H1 (cell line): ENCODE results near the gene PARG. TPM values are rescaled to one million over a fixed set of nuclear protein-coding genes. Genes with fewer than 3 reads are reported as not detected.

Experiments
- CTCF ChIA-PET: fragments of 300-600 bp; sonication (Branson Sonifier 250); formaldehyde crosslinking; loops from one replicate; lab custom pipeline; 2021; ENCODE audit not compliant: partially characterized antibody; lab: Charles Lee
- POLR2A ChIA-PET: fragments of 300-600 bp; sonication (Branson Sonifier 250); formaldehyde crosslinking; loops from one replicate; lab custom pipeline; 2021; ENCODE audit warnings: inconsistent platforms; ENCODE audit not compliant: partially characterized antibody; lab: Charles Lee
- DNase-seq, 2 experiments: peaks; one replicate each; pipeline versions ENCODE4 v3.0.0 to v3.0.0-alpha.2; 2010 to 2022; ENCODE audit warnings: low spot score in 2 of 2, low read depth in 1 of 2, mixed read lengths in 1 of 2
- FAIRE-seq: peaks from 2 replicates; lab custom pipeline; 2011; peaks lifted over from hg19 to GRCh38; lab: Jason Lieb, UNC
- H2AFZ ChIP-seq: 2 replicates; pipeline ENCODE4 v1.8.1; 2012; ENCODE audit warnings: low read length, inconsistent platforms
- H2AK5ac ChIP-seq: 2 replicates; pipeline ENCODE4 v1.6.1; 2013; ENCODE audit warnings: low read depth, low read length
- H2BK120ac ChIP-seq: replicated peaks from 2 replicates; pipeline ENCODE3; 2013; ENCODE audit warnings: low read depth, low read length, inconsistent platforms
- H2BK12ac ChIP-seq: 2 replicates; pipeline ENCODE4 v1.6.1; 2013; ENCODE audit warnings: low read depth, low read length
- H2BK15ac ChIP-seq: 2 replicates; pipeline ENCODE4 v1.6.1; 2013; ENCODE audit warnings: low read length
- H2BK20ac ChIP-seq: 2 replicates; pipeline ENCODE4 v1.6.1; 2013; ENCODE audit warnings: low read length
- H2BK5ac ChIP-seq: 2 replicates; pipeline ENCODE4 v1.6.1; 2013; ENCODE audit warnings: low read depth, low read length
- H3K14ac ChIP-seq: 2 replicates; pipeline ENCODE4 v1.6.1; 2013; ENCODE audit warnings: inconsistent platforms; ENCODE audit not compliant: insufficient read length
- H3K18ac ChIP-seq: 2 replicates; pipeline ENCODE4 v1.6.1; 2013; ENCODE audit warnings: low read length; ENCODE audit errors: extremely low read depth
- H3K23ac ChIP-seq: 2 replicates; pipeline ENCODE4 v1.6.1; 2013; ENCODE audit warnings: inconsistent platforms; ENCODE audit not compliant: insufficient read length
- H3K23me2 ChIP-seq: 2 replicates; pipeline ENCODE4 v1.6.1; 2013; ENCODE audit warnings: low read depth, low read length
- H3K27ac ChIP-seq: 2 replicates; pipeline ENCODE4 v1.6.1; 2011; ENCODE audit warnings: low read depth, low read length, inconsistent platforms
- H3K27me3 ChIP-seq, 4 experiments: replicated peaks in 1 of 4; 1 replicate in 1 of 4; 2 replicates in 3 of 4; pipeline versions ENCODE4 v1.6.1 to v1.8.1; 2011 to 2013; ENCODE audit warnings: low read length in 3 of 4, mild to moderate bottlenecking in 3 of 4, inconsistent platforms in 2 of 4, mixed read lengths in 2 of 4, moderate library complexity in 1 of 4; ENCODE audit not compliant: control insufficient read depth in 3 of 4, insufficient read depth in 3 of 4; ENCODE audit errors: extremely low read depth in 1 of 4
- H3K36me3 ChIP-seq, 4 experiments: 2 replicates each; pipeline versions ENCODE4 v1.6.1 to v1.8.1; 2011 to 2013; ENCODE audit warnings: mild to moderate bottlenecking in 4 of 4, low read length in 3 of 4, moderate library complexity in 2 of 4, control low read depth in 1 of 4, inconsistent platforms in 1 of 4; ENCODE audit not compliant: insufficient read depth in 4 of 4, control insufficient read depth in 2 of 4
- H3K4ac ChIP-seq: replicated peaks from 2 replicates; pipeline ENCODE3; 2013; ENCODE audit warnings: low read length, low read depth, mixed read lengths, inconsistent platforms; ENCODE audit not compliant: insufficient read length
- H3K4me1 ChIP-seq, 4 experiments: replicated peaks in 1 of 4; 1 replicate in 1 of 4; 2 replicates in 3 of 4; pipeline versions ENCODE4 v1.6.1 to v1.8.1; 2011 to 2013; ENCODE audit warnings: low read length in 3 of 4, inconsistent platforms in 2 of 4, mixed read lengths in 1 of 4; ENCODE audit not compliant: insufficient read depth in 4 of 4, control insufficient read depth in 3 of 4
- H3K4me2 ChIP-seq, 2 experiments: 2 replicates each; pipeline versions ENCODE4 v1.6.1 to v1.8.1; 2011 to 2013; ENCODE audit warnings: low read depth in 2 of 2, low read length in 2 of 2, control low read depth in 1 of 2, inconsistent platforms in 1 of 2, mild to moderate bottlenecking in 1 of 2; ENCODE audit not compliant: insufficient read depth in 1 of 2
- H3K4me3 ChIP-seq, 4 experiments: fragments of 200-600, 300-600 bp in 1 of 4; sonication (generic), shearing (Covaris generic), sonication (Bioruptor Twin) in 1 of 4; 2 replicates each; pipeline versions ENCODE4 v1.5.1 to v1.8.1; 2011 to 2016; ENCODE audit warnings: low read length in 4 of 4, low read depth in 3 of 4, control low read depth in 2 of 4, inconsistent platforms in 2 of 4, mild to moderate bottlenecking in 2 of 4, mixed read lengths in 1 of 4, moderate library complexity in 1 of 4; ENCODE audit not compliant: insufficient read depth in 2 of 4; ENCODE audit errors: extremely low read depth in 1 of 4
- H3K56ac ChIP-seq: replicated peaks from 2 replicates; pipeline ENCODE3; 2013; ENCODE audit warnings: low read depth, mild to moderate bottlenecking, mixed read lengths, low read length, inconsistent platforms; ENCODE audit not compliant: insufficient read length
- H3K79me1 ChIP-seq: 2 replicates; pipeline ENCODE4 v1.6.1; 2013; ENCODE audit warnings: low read depth, low read length, control low read depth
- H3K79me2 ChIP-seq, 2 experiments: 2 replicates each; pipeline versions ENCODE4 v1.6.1 to v1.8.1; 2012 to 2013; ENCODE audit warnings: low read length in 2 of 2, mild to moderate bottlenecking in 2 of 2, inconsistent platforms in 1 of 2; ENCODE audit not compliant: insufficient read depth in 2 of 2, control insufficient read depth in 1 of 2
- H3K9ac ChIP-seq, 4 experiments: replicated peaks in 1 of 4; 1 replicate in 1 of 4; 2 replicates in 3 of 4; pipeline versions ENCODE4 v1.6.1 to v1.8.1; 2011 to 2013; ENCODE audit warnings: low read depth in 3 of 4, low read length in 3 of 4, control low read depth in 2 of 4, mild to moderate bottlenecking in 2 of 4, moderate library complexity in 2 of 4, inconsistent platforms in 1 of 4; ENCODE audit errors: extremely low read depth in 1 of 4
- H3K9me3 ChIP-seq, 2 experiments: 2 replicates each; pipeline versions ENCODE4 v1.6.1 to v1.8.1; 2012 to 2013; ENCODE audit warnings: mild to moderate bottlenecking in 2 of 2, moderate library complexity in 2 of 2, control low read depth in 1 of 2, inconsistent platforms in 1 of 2, low read depth in 1 of 2, low read length in 1 of 2, mixed read lengths in 1 of 2; ENCODE audit not compliant: insufficient read depth in 2 of 2
- H4K20me1 ChIP-seq, 2 experiments: replicated peaks in 1 of 2; 2 replicates each; pipeline versions ENCODE3 to v1.8.1; 2011 to 2013; ENCODE audit warnings: inconsistent platforms in 2 of 2, low read length in 2 of 2, mild to moderate bottlenecking in 1 of 2; ENCODE audit not compliant: insufficient read depth in 2 of 2, control insufficient read depth in 1 of 2
- H4K5ac ChIP-seq: 2 replicates; pipeline ENCODE4 v1.6.1; 2013; ENCODE audit warnings: low read length, low read depth, mixed read lengths, inconsistent platforms; ENCODE audit not compliant: insufficient read length
- H4K8ac ChIP-seq: 2 replicates; pipeline ENCODE4 v1.8.0; 2013; ENCODE audit warnings: mild to moderate bottlenecking, moderate library complexity, low read length, inconsistent platforms; ENCODE audit not compliant: insufficient read depth; ENCODE audit errors: extremely low read depth
- H4K91ac ChIP-seq: replicated peaks from 2 replicates; pipeline ENCODE3; 2013; ENCODE audit warnings: low read length, mixed read lengths, inconsistent platforms; ENCODE audit not compliant: insufficient read length
- CBX8 ChIP-seq: fragments of 300-800, 300-1000 bp; sonication (generic); IDR thresholded peaks from 2 replicates; pipeline ENCODE4 v1.7.1; 2016; ENCODE audit warnings: low read depth, low read length, borderline replicate concordance
- EP300 ChIP-seq, 2 experiments: IDR thresholded peaks; 1 replicate in 1 of 2; 2 replicates in 1 of 2; pipeline ENCODE4 v1.6.1; 2011 to 2012; ENCODE audit warnings: low read depth in 2 of 2, low read length in 2 of 2, mild to moderate bottlenecking in 2 of 2, borderline replicate concordance in 1 of 2, inconsistent platforms in 1 of 2, moderate library complexity in 1 of 2
- GABPA ChIP-seq: IDR thresholded peaks from 2 replicates; pipeline ENCODE4 v1.6.1; 2011; ENCODE audit warnings: mild to moderate bottlenecking, low read length, moderate library complexity, borderline replicate concordance; ENCODE audit not compliant: insufficient read depth
- GTF2F1 ChIP-seq: IDR thresholded peaks from 2 replicates; pipeline ENCODE4 v1.6.1; 2012; ENCODE audit warnings: low read depth, low read length, improper control_type of control experiment, borderline replicate concordance
- HDAC2 ChIP-seq, 2 experiments: fragments of 300-600 bp in 1 of 2; sonication (generic) in 1 of 2; IDR thresholded peaks; 2 replicates each; pipeline ENCODE4 v1.6.1; 2011 to 2012; ENCODE audit warnings: low read depth in 2 of 2, low read length in 2 of 2, mild to moderate bottlenecking in 2 of 2, moderate library complexity in 2 of 2, borderline replicate concordance in 1 of 2, inconsistent platforms in 1 of 2
- KDM1A ChIP-seq: fragments of 200-600, 300-600 bp; sonication (generic); IDR thresholded peaks from 2 replicates; pipeline ENCODE4 v1.7.1; 2016; ENCODE audit warnings: mild to moderate bottlenecking, low read length, borderline replicate concordance
- KDM4A ChIP-seq: IDR thresholded peaks from one replicate; pipeline ENCODE4 v1.7.1; 2012; ENCODE audit warnings: low read depth, mild to moderate bottlenecking, moderate library complexity, low read length, inconsistent platforms; ENCODE audit not compliant: severe bottlenecking
- POLR2AphosphoS5 ChIP-seq: IDR thresholded peaks from 2 replicates; pipeline ENCODE4 v1.6.1; 2011; ENCODE audit warnings: low read depth, low read length
- SIX5 ChIP-seq: IDR thresholded peaks from 2 replicates; pipeline ENCODE4 v1.6.1; 2011; ENCODE audit warnings: mild to moderate bottlenecking, low read depth, low read length
- TBP ChIP-seq: IDR thresholded peaks from 2 replicates; pipeline ENCODE4 v1.6.1; 2011; ENCODE audit warnings: low read depth, low read length, improper control_type of control experiment
- TCF12 ChIP-seq: IDR thresholded peaks from 2 replicates; pipeline ENCODE4 v1.6.1; 2011; ENCODE audit warnings: low read depth, mild to moderate bottlenecking, low read length
- ZNF274 ChIP-seq: IDR thresholded peaks from 2 replicates; pipeline ENCODE4 v1.7.0; 2012; ENCODE audit warnings: low read length, borderline replicate concordance; ENCODE audit errors: extremely low read depth
- WGBS, 2 experiments: shearing (Covaris generic) in 1 of 2; methylation state at CpG; one replicate each; pipeline versions ENCODE4 v1.1.6 to v1.1.7; 2013 to 2015; ENCODE audit warnings: low lambda C conversion rate in 2 of 2, mixed read lengths in 2 of 2, inconsistent platforms in 1 of 2, low coverage in 1 of 2, missing lambda C conversion rate in 1 of 2; ENCODE audit not compliant: insufficient replicate concordance in 2 of 2, insufficient coverage in 1 of 2, insufficient read length in 1 of 2; ENCODE audit errors: extremely low coverage in 1 of 2, missing lambda C conversion rate in 1 of 2; 5-methylcytosine and 5-hydroxymethylcytosine counted together
- polyA plus RNA-seq, 7 experiments: library from polyadenylated mRNA; depleted of rRNA in 3 of 7; stranded (reverse) in 5 of 7; unstranded in 2 of 7; fragments of >200 nt in 5 of 7; fragments of 200-250 nt in 2 of 7; gene quantifications; 1 replicate in 5 of 7; 2 replicates in 1 of 7; 4 replicates in 1 of 7; pipeline versions ENCODE4 v1.2.1 to v1.2.3, GENCODE V29; 2011 to 2013; ENCODE audit warnings: missing spikeins in 2 of 7, mixed read lengths in 2 of 7
- total RNA-seq: library from RNA; stranded (reverse); fragmentation: NEBNext Ultra II Directional; extraction: Animal tissue kit (Norgen Biotek cat#: 25700); gene quantifications from 2 replicates; pipeline ENCODE4 v1.2.1, GENCODE V29; 2021
- TF ChIP-seq, protein P1 (sequence below): IDR thresholded peaks from 2 replicates; pipeline ENCODE4 v1.6.1; 2012; ENCODE audit warnings: low read length, inconsistent platforms

The PARG gene
- total and polyA plus RNA-seq, 2 of the 8 experiments (the other 6 are each of a cell fraction or from before 2014, with no cell fraction given), result 13.3 to 56.2 TPM

DNA sequence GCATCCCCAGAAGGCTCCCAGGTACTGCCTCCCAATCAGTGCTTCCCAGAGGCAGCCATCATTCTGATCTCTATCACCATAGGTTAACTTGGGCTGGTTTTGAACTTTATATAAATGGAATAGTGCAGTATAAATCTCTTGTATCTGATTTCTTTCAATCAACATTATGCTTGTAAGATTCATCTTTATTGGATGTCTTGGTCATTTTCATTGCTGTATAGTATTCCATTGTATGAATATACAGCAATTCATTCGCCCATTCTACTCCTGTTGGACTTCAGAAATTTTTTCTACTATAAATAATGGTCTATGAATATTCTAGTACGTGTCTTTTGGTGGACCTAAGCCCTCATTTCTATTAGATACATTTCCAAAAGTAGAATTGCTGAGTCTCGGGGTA is 163.6 kb downstream of the PARG start:
- Histone ChIP-seq H2BK15ac (no peak overlapping the region), H4K5ac (no peak overlapping the region), H3K56ac (no peak overlapping the region), H3K23ac (no peak overlapping the region), H3K4me1 (no peaks in the 10 kb centered on the region), H3K4ac (no peak overlapping the region), H2AFZ (no peak overlapping the region), H2BK12ac (no peak overlapping the region), H4K8ac (no peak overlapping the region), H3K27ac (no peak overlapping the region), H2BK120ac (no peak overlapping the region), H3K14ac (no peak overlapping the region), H3K9ac (no peak overlapping the region), H3K4me2 (no peak overlapping the region), H3K18ac (no peak overlapping the region), H4K20me1 (peaks cover 0 to 2% of the 10 kb centered on the region in 2 experiments), H4K91ac (no peak overlapping the region), H3K79me2 (no peaks in the 10 kb centered on the region), H3K9me3 (no peaks in the 10 kb centered on the region), H3K79me1 (no peaks in the 10 kb centered on the region), H2BK20ac (no peak overlapping the region), H2AK5ac (no peak overlapping the region), H3K36me3 (no peaks in the 10 kb centered on the region), H3K4me3 (no peak overlapping the region), H2BK5ac (no peak overlapping the region), H3K27me3 (no peaks in the 10 kb centered on the region), H3K23me2 (no peaks in the 10 kb centered on the region)
- DNase-seq (no peak), FAIRE-seq (no peak)
- WGBS, 2 experiments, result 81% methylated on average over 3 of the region's 3 CpGs; no CpG with 5 or more reads in 1 of the 2 experiments
- POLR2A ChIA-PET, result no interaction called here
- CTCF ChIA-PET, result no interaction called here
- TF ChIP-seq KDM4A, result no peak
- no peak for TF ChIP-seq ZNF274
- TF ChIP-seq, protein P1, sequence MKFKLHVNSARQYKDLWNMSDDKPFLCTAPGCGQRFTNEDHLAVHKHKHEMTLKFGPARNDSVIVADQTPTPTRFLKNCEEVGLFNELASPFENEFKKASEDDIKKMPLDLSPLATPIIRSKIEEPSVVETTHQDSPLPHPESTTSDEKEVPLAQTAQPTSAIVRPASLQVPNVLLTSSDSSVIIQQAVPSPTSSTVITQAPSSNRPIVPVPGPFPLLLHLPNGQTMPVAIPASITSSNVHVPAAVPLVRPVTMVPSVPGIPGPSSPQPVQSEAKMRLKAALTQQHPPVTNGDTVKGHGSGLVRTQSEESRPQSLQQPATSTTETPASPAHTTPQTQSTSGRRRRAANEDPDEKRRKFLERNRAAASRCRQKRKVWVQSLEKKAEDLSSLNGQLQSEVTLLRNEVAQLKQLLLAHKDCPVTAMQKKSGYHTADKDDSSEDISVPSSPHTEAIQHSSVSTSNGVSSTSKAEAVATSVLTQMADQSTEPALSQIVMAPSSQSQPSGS, result no peak
- no peak for TF ChIP-seq TCF12
- no peak for TF ChIP-seq EP300 (IDR thresholded peaks at IDR 0.05; ENCODE audit: borderline replicate concordance in 1 of 2, low read depth in 2 of 2, low read length in 2 of 2)
- TF ChIP-seq POLR2AphosphoS5, result no peak
- TF ChIP-seq SIX5, result no peak
- no peak for TF ChIP-seq GABPA
- TF ChIP-seq KDM1A, result no peak
- TF ChIP-seq TBP, result no peak
- TF ChIP-seq GTF2F1, result no peak
- TF ChIP-seq HDAC2 (IDR thresholded peaks at IDR 0.05; ENCODE audit: borderline replicate concordance in 1 of 2, low read depth in 2 of 2, low read length in 2 of 2), result no peak
- TF ChIP-seq CBX8, result no peak
